ENCODE data around the gene PCDHGA1. TPM values are rescaled to one million over a fixed set of nuclear protein-coding genes. Genes with fewer than 3 reads are reported as not detected.

PCDHGA1 gene
- total RNA-seq, 2 donors from 2014 or later: 0.33 to 0.78 TPM

DNA sequence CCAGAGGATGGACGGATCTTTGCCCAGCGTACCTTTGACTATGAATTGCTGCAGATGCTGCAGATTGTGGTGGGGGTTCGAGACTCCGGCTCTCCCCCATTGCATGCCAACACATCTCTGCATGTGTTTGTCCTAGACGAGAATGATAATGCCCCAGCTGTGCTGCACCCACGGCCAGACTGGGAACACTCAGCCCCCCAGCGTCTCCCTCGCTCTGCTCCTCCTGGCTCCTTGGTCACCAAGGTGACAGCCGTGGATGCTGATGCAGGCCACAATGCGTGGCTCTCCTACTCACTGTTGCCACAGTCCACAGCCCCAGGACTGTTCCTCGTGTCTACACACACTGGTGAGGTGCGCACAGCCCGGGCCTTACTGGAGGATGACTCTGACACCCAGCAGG lies 160.5 kb downstream of the PCDHGA1 start:
- WGBS, 2 donors: 85 to 87% methylated on average over 12 to 13 of the region's 13 CpGs
- TF ChIP-seq, protein P1, sequence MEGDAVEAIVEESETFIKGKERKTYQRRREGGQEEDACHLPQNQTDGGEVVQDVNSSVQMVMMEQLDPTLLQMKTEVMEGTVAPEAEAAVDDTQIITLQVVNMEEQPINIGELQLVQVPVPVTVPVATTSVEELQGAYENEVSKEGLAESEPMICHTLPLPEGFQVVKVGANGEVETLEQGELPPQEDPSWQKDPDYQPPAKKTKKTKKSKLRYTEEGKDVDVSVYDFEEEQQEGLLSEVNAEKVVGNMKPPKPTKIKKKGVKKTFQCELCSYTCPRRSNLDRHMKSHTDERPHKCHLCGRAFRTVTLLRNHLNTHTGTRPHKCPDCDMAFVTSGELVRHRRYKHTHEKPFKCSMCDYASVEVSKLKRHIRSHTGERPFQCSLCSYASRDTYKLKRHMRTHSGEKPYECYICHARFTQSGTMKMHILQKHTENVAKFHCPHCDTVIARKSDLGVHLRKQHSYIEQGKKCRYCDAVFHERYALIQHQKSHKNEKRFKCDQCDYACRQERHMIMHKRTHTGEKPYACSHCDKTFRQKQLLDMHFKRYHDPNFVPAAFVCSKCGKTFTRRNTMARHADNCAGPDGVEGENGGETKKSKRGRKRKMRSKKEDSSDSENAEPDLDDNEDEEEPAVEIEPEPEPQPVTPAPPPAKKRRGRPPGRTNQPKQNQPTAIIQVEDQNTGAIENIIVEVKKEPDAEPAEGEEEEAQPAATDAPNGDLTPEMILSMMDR (IDR thresholded peaks at IDR 0.05): no peak
- TF ChIP-seq POLR2A (IDR thresholded peaks at IDR 0.05): no peak
- H3K36me3 ChIP-seq (replicated peaks in 1 of 2; ENCODE audit: insufficient read depth in 1 of 2, low read depth in 2 of 2): no peaks in the 10 kb centered on the region
- no peak overlapping the region for H3K4me3 ChIP-seq
- DNase-seq: no peak
- no peaks in the 10 kb centered on the region for H3K9me3 ChIP-seq
- no peak for ATAC-seq
- no peaks in the 10 kb centered on the region for H3K27me3 ChIP-seq
- intact Hi-C loops (cut with DNase I): no loop called here
- no peaks in the 10 kb centered on the region for H3K4me1 ChIP-seq
- no peak overlapping the region for H3K27ac ChIP-seq

DNA sequence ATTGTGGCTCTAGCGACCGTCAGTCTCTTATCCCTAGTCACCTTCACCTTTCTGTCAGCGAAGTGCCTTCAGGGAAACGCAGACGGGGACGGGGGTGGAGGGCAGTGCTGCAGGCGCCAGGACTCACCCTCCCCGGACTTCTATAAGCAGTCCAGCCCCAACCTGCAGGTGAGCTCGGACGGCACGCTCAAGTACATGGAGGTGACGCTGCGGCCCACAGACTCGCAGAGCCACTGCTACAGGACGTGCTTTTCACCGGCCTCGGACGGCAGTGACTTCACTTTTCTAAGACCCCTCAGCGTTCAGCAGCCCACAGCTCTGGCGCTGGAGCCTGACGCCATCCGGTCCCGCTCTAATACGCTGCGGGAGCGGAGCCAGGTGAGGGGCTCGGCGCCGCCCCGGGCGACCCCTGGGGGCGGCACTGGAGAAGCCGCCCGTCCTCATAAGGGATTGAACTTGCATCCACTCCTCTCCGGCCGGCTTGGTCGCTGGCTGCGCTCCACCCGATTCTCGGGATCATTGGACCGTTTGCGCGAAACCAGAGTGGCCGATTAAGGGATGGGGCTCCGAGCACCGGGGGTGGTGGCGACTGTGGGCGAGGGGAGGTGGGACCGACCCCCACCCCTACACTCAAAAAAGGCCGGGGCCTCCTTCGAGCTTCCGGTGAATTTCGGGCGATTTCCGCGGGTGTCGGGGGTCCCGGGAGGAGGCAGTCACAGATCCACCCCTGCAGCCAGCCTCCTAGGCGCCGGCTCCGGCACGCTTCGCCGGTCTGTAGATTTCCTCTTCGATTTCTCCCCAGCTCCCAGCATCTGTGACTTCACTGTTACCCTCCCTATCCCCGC lies 161.2 kb downstream of the PCDHGA1 start:
- no peak overlapping the region for H3K4me3 ChIP-seq
- intact Hi-C loops (cut with DNase I): no loop called here
- DNase-seq: no peak

DNA sequence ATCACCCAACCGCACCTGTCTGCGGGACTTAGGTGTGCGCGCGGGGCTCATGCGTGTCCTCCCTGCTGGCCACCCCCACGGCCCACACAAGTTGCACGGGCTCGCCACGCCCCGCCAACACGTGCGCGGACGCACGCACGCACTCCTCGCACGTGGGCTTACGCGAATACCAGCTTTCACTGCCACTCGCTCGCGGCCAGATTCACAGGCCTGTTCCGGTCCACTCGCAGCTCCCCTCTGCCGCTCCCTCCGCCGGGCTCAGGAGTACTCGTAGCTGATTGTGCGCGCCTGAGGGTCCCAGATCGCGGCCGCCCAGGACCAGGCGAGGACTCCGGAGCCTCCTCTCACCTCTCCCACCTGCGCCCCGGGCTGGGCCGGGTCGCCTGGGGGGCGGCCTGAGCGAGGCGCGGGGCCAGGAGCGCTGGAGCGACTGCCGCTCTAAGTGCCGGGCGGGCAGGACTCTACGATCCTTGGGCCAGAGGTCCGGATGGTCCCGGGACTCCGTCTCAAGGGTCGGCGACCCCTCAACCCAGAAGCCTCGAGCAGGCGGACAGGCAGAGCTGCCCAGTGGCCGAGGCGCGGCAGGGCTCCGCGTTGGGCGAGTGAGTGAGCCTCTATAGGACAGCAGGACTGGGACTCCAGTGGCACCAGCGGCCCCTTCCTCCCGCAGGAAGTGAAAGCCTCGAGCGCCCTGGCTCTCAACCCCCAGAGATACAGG lies 162.0 kb downstream of the PCDHGA1 start:
- H3K27ac ChIP-seq: no peak overlapping the region
- DNase-seq (no peak), ATAC-seq (no peak)
- H3K9me3 ChIP-seq: no peaks in the 10 kb centered on the region
- WGBS, 2 donors: 44 to 69% methylated on average over 31 to 65 of the region's 68 CpGs
- intact Hi-C loops (cut with DNase I): no loop called here
- no peaks in the 10 kb centered on the region for H3K4me1 ChIP-seq
- no peaks in the 10 kb centered on the region for H3K27me3 ChIP-seq
- TF ChIP-seq, protein P1 (IDR thresholded peaks at IDR 0.05): no peak
- no peak for TF ChIP-seq POLR2A (IDR thresholded peaks at IDR 0.05)
- no peak overlapping the region for H3K4me3 ChIP-seq
- H3K36me3 ChIP-seq (replicated peaks in 1 of 2; ENCODE audit: insufficient read depth in 1 of 2, low read depth in 2 of 2): no peaks in the 10 kb centered on the region

More for the DNA sequence above, 161.2 kb downstream of the PCDHGA1 start:
- no peak for ATAC-seq
- 56 to 71% methylated on average over 50 to 58 of the region's 66 CpGs for WGBS, 2 donors
- Histone ChIP-seq H3K36me3 (replicated peaks in 1 of 2; ENCODE audit: insufficient read depth in 1 of 2, low read depth in 2 of 2) (no peaks in the 10 kb centered on the region), H3K27me3 (no peaks in the 10 kb centered on the region), H3K4me1 (no peaks in the 10 kb centered on the region), H3K9me3 (no peaks in the 10 kb centered on the region), H3K27ac (no peak overlapping the region)
- TF ChIP-seq POLR2A (IDR thresholded peaks at IDR 0.05): no peak
- TF ChIP-seq, protein P1 (IDR thresholded peaks at IDR 0.05): no peak

DNA sequence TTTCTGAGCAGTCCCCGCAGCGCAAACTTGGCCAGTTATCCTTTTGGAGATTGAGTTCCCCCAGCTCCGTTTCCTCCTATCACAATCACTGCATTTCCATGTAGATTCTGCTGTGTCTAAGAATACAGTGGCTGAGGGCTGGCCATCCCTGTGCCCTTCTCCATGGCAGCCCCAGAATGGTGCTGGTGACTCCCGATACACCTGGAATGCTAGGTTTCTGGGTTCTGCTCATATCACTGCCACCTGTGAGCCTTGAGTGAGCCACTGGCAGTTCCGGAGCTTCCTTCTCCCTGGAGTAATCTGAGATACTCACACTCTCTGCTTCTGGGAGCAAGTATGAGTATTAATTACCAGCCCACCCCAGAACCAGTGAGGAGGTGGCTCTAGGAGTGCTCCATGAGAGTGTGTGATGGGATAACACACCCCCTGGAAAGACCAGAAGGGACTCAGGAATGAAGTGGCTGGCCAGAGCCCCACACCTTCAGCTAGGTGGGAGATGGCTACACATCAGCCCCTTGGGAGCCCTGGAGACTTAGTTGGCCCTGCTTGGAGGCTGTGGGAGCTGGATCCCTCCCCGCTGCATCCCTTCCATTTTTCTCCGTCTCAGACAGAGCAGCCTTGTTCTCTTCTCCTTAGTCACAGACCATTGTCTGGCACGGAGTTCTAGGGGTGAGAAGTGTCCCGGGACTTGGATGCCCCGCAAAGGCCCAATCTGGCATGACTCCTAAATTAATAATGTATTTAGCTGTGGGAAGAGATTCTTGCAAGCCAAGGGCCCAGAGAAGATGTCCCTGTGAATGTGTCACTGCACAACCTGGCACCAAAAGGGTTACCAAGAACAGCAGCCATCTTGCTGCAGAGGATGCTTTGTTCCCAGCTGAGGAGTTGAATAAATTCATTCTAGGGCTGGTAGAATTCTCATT lies 163.4 kb downstream of the PCDHGA1 start:
- no peaks in the 10 kb centered on the region for H3K27me3 ChIP-seq
- intact Hi-C loops (cut with DNase I): no loop called here
- no peaks in the 10 kb centered on the region for H3K36me3 ChIP-seq (replicated peaks in 1 of 2; ENCODE audit: insufficient read depth in 1 of 2, low read depth in 2 of 2)
- no peak overlapping the region for H3K4me3 ChIP-seq
- WGBS, 2 donors: 87 to 88% methylated on average over 8 to 10 of the region's 10 CpGs
- no peak for ATAC-seq
- DNase-seq: no peak
- TF ChIP-seq POLR2A (IDR thresholded peaks at IDR 0.05): no peak
- TF ChIP-seq, protein P1 (IDR thresholded peaks at IDR 0.05): no peak
- no peak overlapping the region for H3K27ac ChIP-seq
- H3K4me1 ChIP-seq: no peaks in the 10 kb centered on the region
- H3K9me3 ChIP-seq: no peaks in the 10 kb centered on the region

Measured in body of pancreas (tissue), 4 donors.